K562 (cell line): ENCODE results near the gene RBBP4.

ENCODE experiments used
- CBX2 ChIP-seq: fragments of 200-600 bp; sonication (generic); IDR thresholded peaks from one replicate; pipeline ENCODE4 v1.6.1; 2012; ENCODE audit warnings: mild to moderate bottlenecking, low read length, inconsistent platforms; ENCODE audit not compliant: insufficient read depth, poor library complexity, severe bottlenecking
- CTCF ChIP-seq, 3 experiments: IDR thresholded peaks in 2 of 3; conservative IDR thresholded peaks in 1 of 3; 2 replicates each; pipeline ENCODE4 v1.5.1; 2011 to 2012; ENCODE audit warnings: low read length in 3 of 3, mild to moderate bottlenecking in 3 of 3, control low read depth in 2 of 3, improper control_type of control experiment in 1 of 3, inconsistent platforms in 1 of 3, low read depth in 1 of 3, mixed read lengths in 1 of 3, moderate library complexity in 1 of 3; ENCODE audit not compliant: insufficient read depth in 2 of 3
- MYC ChIP-seq, 2 experiments: fragments of 250-450 bp in 1 of 2; sonication (Bioruptor Pico) in 1 of 2; IDR thresholded peaks; 2 replicates each; pipeline versions ENCODE4 v1.5.1 to v1.6.1; 2012 to 2021; ENCODE audit warnings: low read depth in 2 of 2, borderline replicate concordance in 1 of 2, improper control_type of control experiment in 1 of 2, low read length in 1 of 2, mild to moderate bottlenecking in 1 of 2, moderate library complexity in 1 of 2
- NRF1 ChIP-seq, 2 experiments: fragments of 450-650 bp; IDR thresholded peaks in 1 of 2; conservative IDR thresholded peaks in 1 of 2; 2 replicates each; pipeline ENCODE4 v1.6.1; 2014; ENCODE audit warnings: mild to moderate bottlenecking in 2 of 2
- SIN3A ChIP-seq, 2 experiments: fragments of 150-350 bp in 1 of 2; IDR thresholded peaks; 2 replicates each; pipeline ENCODE4 v1.6.1; 2011 to 2016; ENCODE audit warnings: borderline replicate concordance in 2 of 2, low read depth in 2 of 2, low read length in 2 of 2, mild to moderate bottlenecking in 2 of 2, moderate library complexity in 2 of 2; ENCODE audit not compliant: control insufficient read depth in 1 of 2
- TEAD2 ChIP-seq: fragments of 450-650 bp; IDR thresholded peaks from 2 replicates; pipeline ENCODE4 v1.6.1; 2016; ENCODE audit warnings: missing genetic modification characterization, control low read depth, missing compliant biosample characterization
- YY1 ChIP-seq, 3 experiments: IDR thresholded peaks; 2 replicates each; pipeline ENCODE4 v1.6.1; 2011; ENCODE audit warnings: low read length in 2 of 3, mild to moderate bottlenecking in 2 of 3, moderate library complexity in 2 of 3, borderline replicate concordance in 1 of 3, control low read depth in 1 of 3, low read depth in 1 of 3; ENCODE audit not compliant: insufficient read depth in 3 of 3, insufficient replicate concordance in 2 of 3, control insufficient read depth in 1 of 3, insufficient read length in 1 of 3; ENCODE audit errors: extremely low read depth in 1 of 3
- ZFP1 ChIP-seq: fragments of 450-650 bp; formaldehyde crosslinking; IDR thresholded peaks from 2 replicates; pipeline ENCODE4 v1.4.0; 2020; ENCODE audit warnings: mild to moderate bottlenecking, mixed read lengths
- ZFP30 ChIP-seq: fragments of 250-450 bp; sonication (Bioruptor Pico); IDR thresholded peaks from 2 replicates; pipeline ENCODE4 v1.8.0; 2022; ENCODE audit warnings: moderate library complexity, mild to moderate bottlenecking, inconsistent platforms, borderline replicate concordance

- no peak for TF ChIP-seq MYC (IDR thresholded peaks at IDR 0.05; ENCODE audit: low read depth, low read length)
- no peak for TF ChIP-seq MYC (CRISPR knock-in tag; IDR thresholded peaks at IDR 0.05; ENCODE audit: borderline replicate concordance, low read depth)
- no peak for TF ChIP-seq SIN3A (IDR thresholded peaks at IDR 0.05; ENCODE audit: borderline replicate concordance in 2 of 2, control insufficient read depth in 1 of 2, low read depth in 2 of 2, low read length in 2 of 2)
- TF ChIP-seq ZFP30 (CRISPR knock-in tag), result no peak
- TF ChIP-seq ZFP1 (CRISPR knock-in tag), result no peak
- no peak for TF ChIP-seq TEAD2 (tag)
- no peak for TF ChIP-seq NRF1 (conservative IDR thresholded peaks at IDR 0.05 in 1 of 2, IDR thresholded peaks at IDR 0.05 in 1 of 2)
- TF ChIP-seq CTCF (IDR thresholded peaks at IDR 0.05 in 2 of 3, conservative IDR thresholded peaks at IDR 0.05 in 1 of 3; ENCODE audit: insufficient read depth in 2 of 3, low read depth in 1 of 3, low read length in 3 of 3), result no peak
- TF ChIP-seq CBX2, result no peak
- TF ChIP-seq YY1 (IDR thresholded peaks at IDR 0.05; ENCODE audit: borderline replicate concordance in 1 of 3, control insufficient read depth in 1 of 3, extremely low read depth in 1 of 3, insufficient read depth in 3 of 3, insufficient read length in 1 of 3, insufficient replicate concordance in 2 of 3, low read depth in 1 of 3, low read length in 2 of 3), result no peak
Observed at GRCh38 chr1:32644426-32644825, 6.6 kb upstream of the RBBP4 start.
